Neural progenitor cell (in vitro differentiated cells): ENCODE results near the gene DBNDD1. TPM values are rescaled to one million over a fixed set of nuclear protein-coding genes. Genes with fewer than 3 reads are reported as not detected.
"Not testable (repeated sequence)": the region's sequence is repeated elsewhere in the genome, so short reads cannot be mapped to it uniquely, and the experiment has no call there.

Experiments used
- DNase-seq: peaks from one replicate; pipeline ENCODE4 v3.0.0-alpha.2; 2016; ENCODE audit warnings: low spot score
- H2AFZ ChIP-seq: fragments of 200-600 bp; sonication (generic); replicated peaks from 2 replicates; pipeline ENCODE4 v1.6.1; 2016; ENCODE audit warnings: antibody characterized with exemption
- H3F3A ChIP-seq: fragments of 200-600 bp; sonication (generic); 2 replicates; pipeline ENCODE4 v1.6.1; 2016; ENCODE audit warnings: antibody characterized with exemption, low read depth
- H3K27ac ChIP-seq: fragments of 200-600 bp; sonication (generic); 2 replicates; pipeline ENCODE4 v1.5.1; 2016; ENCODE audit warnings: mild to moderate bottlenecking
- H3K27me3 ChIP-seq: fragments of 200-600 bp; sonication (generic); 2 replicates; pipeline ENCODE4 v1.6.1; 2016; ENCODE audit warnings: mild to moderate bottlenecking, moderate library complexity
- H3K36me3 ChIP-seq: fragments of 200-600 bp; sonication (generic); 2 replicates; pipeline ENCODE4 v1.5.1; 2016
- H3K4me1 ChIP-seq: fragments of 200-600 bp; sonication (generic); 2 replicates; pipeline ENCODE4 v1.6.1; 2016; ENCODE audit warnings: mixed run types
- H3K4me2 ChIP-seq: fragments of 200-600 bp; sonication (generic); 2 replicates; pipeline ENCODE4 v1.6.1; 2016
- H3K4me3 ChIP-seq: fragments of 200-600 bp; sonication (generic); 2 replicates; pipeline ENCODE4 v1.5.1; 2016
- H3K79me2 ChIP-seq: fragments of 200-600 bp; sonication (generic); 2 replicates; pipeline ENCODE4 v1.6.1; 2016; ENCODE audit warnings: low read depth
- H3K9ac ChIP-seq: fragments of 200-600 bp; sonication (generic); 2 replicates; pipeline ENCODE4 v1.6.1; 2016
- H3K9me3 ChIP-seq: fragments of 200-600 bp; sonication (generic); 2 replicates; pipeline ENCODE4 v1.5.1; 2016; ENCODE audit warnings: low read depth
- H4K20me1 ChIP-seq: fragments of 200-600 bp; sonication (generic); 2 replicates; pipeline ENCODE4 v1.6.1; 2016; ENCODE audit warnings: low read depth
- H3K27ac Mint-ChIP-seq: 3 replicates; pipeline ENCODE4 v1.8.0; 2021; ENCODE audit warnings: mixed read lengths
- H3K27me3 Mint-ChIP-seq: 2 replicates; pipeline ENCODE4 v1.8.0; 2022; ENCODE audit warnings: low read depth, mild to moderate bottlenecking, inconsistent platforms, moderate library complexity, mixed read lengths; ENCODE audit not compliant: insufficient read depth
- H3K36me3 Mint-ChIP-seq: 3 replicates; pipeline ENCODE4 v1.8.0; 2021; ENCODE audit warnings: mixed read lengths
- H3K4me1 Mint-ChIP-seq: 3 replicates; pipeline ENCODE4 v1.8.0; 2021; ENCODE audit warnings: mixed read lengths
- H3K4me3 Mint-ChIP-seq: 3 replicates; pipeline ENCODE4 v1.8.0; 2021; ENCODE audit warnings: mild to moderate bottlenecking, moderate library complexity, mixed read lengths
- H3K9me3 Mint-ChIP-seq: 3 replicates; pipeline ENCODE4 v1.8.0; 2020; ENCODE audit warnings: mixed read lengths
- CTCF ChIP-seq: fragments of 200-600 bp; sonication (generic); IDR thresholded peaks from 2 replicates; pipeline ENCODE4 v1.5.1; 2017; ENCODE audit warnings: antibody characterized with exemption, mild to moderate bottlenecking
- EZH2 ChIP-seq: fragments of 200-600 bp; sonication (generic); IDR thresholded peaks from 2 replicates; pipeline ENCODE4 v1.6.1; 2017; ENCODE audit warnings: antibody characterized with exemption, mild to moderate bottlenecking, moderate library complexity
- EZH2phosphoT487 ChIP-seq: fragments of 200-600 bp; sonication (generic); IDR thresholded peaks from 2 replicates; pipeline ENCODE4 v1.6.1; 2017; ENCODE audit warnings: antibody characterized with exemption
- total RNA-seq: library from RNA; depleted of rRNA; stranded (reverse); fragments of >200 nt; gene quantifications from 2 replicates; pipeline ENCODE4 v1.2.3, GENCODE V29; 2015; ENCODE audit warnings: low replicate concordance

DBNDD1 gene
- total RNA-seq, 1 donor from 2014 or later = 5.2 TPM

- peaks cover 10% of the 10 kb centered on the region for H3K27me3 Mint-ChIP-seq
- Histone ChIP-seq H3K4me1 (peaks cover 15% of the 10 kb centered on the region), H3K9me3 (no peaks in the 10 kb centered on the region), H3K27ac (no peak overlapping the region), H3K36me3 (no peaks in the 10 kb centered on the region), H3F3A (no peaks in the 10 kb centered on the region), H3K4me3 (no peak overlapping the region), H3K9ac (no peak overlapping the region), H3K4me2 (no peak overlapping the region), H2AFZ (no peak overlapping the region), H3K79me2 (peaks cover 36% of the 10 kb centered on the region), H3K27me3 (no peaks in the 10 kb centered on the region), H4K20me1 (peaks cover 17% of the 10 kb centered on the region)
- no peak overlapping the region for H3K4me3 Mint-ChIP-seq
- peaks cover 20% of the 10 kb centered on the region for H3K36me3 Mint-ChIP-seq
- H3K9me3 Mint-ChIP-seq = peaks cover 17% of the 10 kb centered on the region
- H3K4me1 Mint-ChIP-seq = peaks cover 28% of the 10 kb centered on the region
- TF ChIP-seq EZH2 (no peak), CTCF (no peak), EZH2phosphoT487 (no peak)
- H3K27ac Mint-ChIP-seq = no peak overlapping the region
- no peak for DNase-seq
These were observed 49.4 kb downstream of the DBNDD1 start for GRCh38 chr16:89969741-89970410.

GRCh38 chr16:89968074-89968473, 51.2 kb downstream of the DBNDD1 start:
- H3K27ac Mint-ChIP-seq, H3K36me3 ChIP-seq, DNase-seq, H3K27me3 ChIP-seq, H3K4me3 ChIP-seq, H3K27ac ChIP-seq, H3K4me2 ChIP-seq, H3K4me1 ChIP-seq, H3K9me3 ChIP-seq, H3K9ac ChIP-seq, H3F3A ChIP-seq, H2AFZ ChIP-seq, H3K27me3 Mint-ChIP-seq, H3K4me3 Mint-ChIP-seq: not testable (repeated sequence)
- Mint-ChIP-seq H3K4me1 (peaks cover 21% of the 10 kb centered on the region), H3K36me3 (peaks cover 19% of the 10 kb centered on the region), H3K9me3 (peaks cover 17% of the 10 kb centered on the region)
- Histone ChIP-seq H3K79me2 (peaks cover 18% of the 10 kb centered on the region), H4K20me1 (peaks cover 17% of the 10 kb centered on the region)

GRCh38 chr16:89967436-89967835, 51.8 kb downstream of the DBNDD1 start:
- H2AFZ ChIP-seq, H3K9ac ChIP-seq, DNase-seq, H3K27me3 ChIP-seq, H3K4me3 ChIP-seq, H3K4me2 ChIP-seq, H3K27ac Mint-ChIP-seq, H3K9me3 ChIP-seq, H3F3A ChIP-seq, H3K27ac ChIP-seq, H3K4me3 Mint-ChIP-seq, H3K4me1 ChIP-seq, H3K27me3 Mint-ChIP-seq, H3K36me3 ChIP-seq: not testable (repeated sequence)
- Mint-ChIP-seq H3K9me3 (peaks cover 17% of the 10 kb centered on the region), H3K4me1 (peaks cover 21% of the 10 kb centered on the region), H3K36me3 (peaks cover 19% of the 10 kb centered on the region)
- peaks cover 17% of the 10 kb centered on the region for H4K20me1 ChIP-seq
- H3K79me2 ChIP-seq = peaks cover 14% of the 10 kb centered on the region

- Histone ChIP-seq H3K36me3 (no peaks in the 10 kb centered on the region), H3F3A (no peaks in the 10 kb centered on the region), H3K27ac (no peak overlapping the region), H3K27me3 (no peaks in the 10 kb centered on the region), H2AFZ (no peak overlapping the region), H3K4me1 (peaks cover 9% of the 10 kb centered on the region), H3K4me3 (no peak overlapping the region), H3K4me2 (peak overlapping the region; percentile 32), H3K9ac (no peak overlapping the region), H3K79me2 (peaks cover 11% of the 10 kb centered on the region), H3K9me3 (no peaks in the 10 kb centered on the region), H4K20me1 (peaks cover 17% of the 10 kb centered on the region)
- Mint-ChIP-seq H3K4me3 (no peak overlapping the region), H3K27ac (no peak overlapping the region), H3K27me3 (peaks cover 4% of the 10 kb centered on the region), H3K36me3 (peaks cover 19% of the 10 kb centered on the region), H3K4me1 (peaks cover 21% of the 10 kb centered on the region), H3K9me3 (peaks cover 16% of the 10 kb centered on the region)
- DNase-seq = peak; percentile 59
- TF ChIP-seq EZH2phosphoT487 (no peak), CTCF (no peak)
These were observed 52.5 kb downstream of the DBNDD1 start for GRCh38 chr16:89966756-89967155.
